ENCODE results near the gene FOSB. TPM values are rescaled to one million over a fixed set of nuclear protein-coding genes. Genes with fewer than 3 reads are reported as not detected.

Gene FOSB
- total and polyA plus RNA-seq, 9 of the 15 experiments (the other 6 are each of a cell fraction or from before 2014, with no cell fraction given) = 0.11 to 2.7 (median 0.73) TPM

GRCh38 chr19:45485305-45486077, 17.7 kb downstream of the FOSB start (continued):
- TF ChIP-seq SIX5 (IDR thresholded peaks at IDR 0.05; ENCODE audit: borderline replicate concordance in 1 of 2, insufficient read depth in 1 of 2, low read depth in 1 of 2, low read length in 2 of 2) (peak; percentile 97), ZNF639 (CRISPR knock-in tag; conservative IDR thresholded peaks at IDR 0.05 in 1 of 2, IDR thresholded peaks at IDR 0.05 in 1 of 2) (peak in 1 of 2 experiments; percentile 58; a peak in 1 of 4 replicates), ZNF584 (CRISPR knock-in tag; IDR thresholded peaks at IDR 0.05; ENCODE audit: low read depth) (peak; percentile 82), ZNF655 (CRISPR knock-in tag; IDR thresholded peaks at IDR 0.05) (no peak), CREM (IDR thresholded peaks at IDR 0.05; ENCODE audit: low read depth) (peak; percentile 84)

GRCh38 chr19:45488708-45489107, 20.9 kb downstream of the FOSB start:
- Histone ChIP-seq H3K36me3 (ENCODE audit: control insufficient read depth, insufficient read depth, low read length) (no peaks in the 10 kb centered on the region), H3K9me3 (replicated peaks; ENCODE audit: control insufficient read depth, insufficient read depth, low read depth, low read length) (no peaks in the 10 kb centered on the region), H4K20me1 (replicated peaks; ENCODE audit: control insufficient read depth, insufficient read depth, low read length) (no peaks in the 10 kb centered on the region), H3K9ac (ENCODE audit: insufficient read depth in 1 of 2, low read depth in 2 of 2, low read length in 2 of 2) (peak overlapping the region in 1 of 2 experiments; percentile 31; a peak in 1 of 4 replicates), H3K27me3 (ENCODE audit: control insufficient read depth in 2 of 2, insufficient read depth in 2 of 2, low read length in 2 of 2) (no peaks in the 10 kb centered on the region), H3K4me3 (no peak overlapping the region), H3K27ac (ENCODE audit: extremely low read depth, low read depth, low read length) (no peak overlapping the region), H3K9me1 (ENCODE audit: control insufficient read depth, insufficient read depth, low read length) (no peaks in the 10 kb centered on the region), H3K79me2 (ENCODE audit: control insufficient read depth, insufficient read depth, low read length) (peaks cover 6% of the 10 kb centered on the region; the same call in 1 of the 3 replicates), H2AFZ (ENCODE audit: low read depth, low read length) (no peak overlapping the region), H3K4me2 (ENCODE audit: insufficient read depth, low read length) (no peak overlapping the region), H3K4me1 (replicated peaks in 1 of 2; ENCODE audit: control insufficient read depth in 2 of 2, insufficient read depth in 2 of 2, low read length in 2 of 2) (peaks cover 3 to 28% of the 10 kb centered on the region in 2 experiments; a peak in 3 of 5 replicates)
- whole genome bisulfite sequencing (ENCODE audit: insufficient coverage, low coverage, missing lambda C conversion rate) = 68% methylated on average over 15 of the region's 15 CpGs
- ATAC-seq (no peak), FAIRE-seq (no peak), DNase-seq (ENCODE audit: extremely low read depth in 1 of 4, low spot score in 3 of 4) (no peak)
- in situ Hi-C loops (cut with MboI) (no loop called here), intact Hi-C loops (cut with micrococcal nuclease) (loop anchor here (5.0 kb wide), 1 partner anchor 154 kb away; no protein-coding TSS in a partner anchor)
- no TSS peak for BruUV-seq (replicated peaks)
- ChIA-PET CTCF (ENCODE audit: low intra/inter-chr PET ratio) (no interaction called here), POLR2A (interaction anchor here (0.6 kb wide), 1 partner anchor 83 kb away, joined by 4 read pairs; no protein-coding TSS in a partner anchor)
- no peak for TF ChIP-seq MED1 (CRISPR knock-in tag; IDR thresholded peaks at IDR 0.05; ENCODE audit: borderline replicate concordance)
- TF ChIP-seq DLX4 (CRISPR knock-in tag; IDR thresholded peaks at IDR 0.05) = no peak
- TF ChIP-seq CREB1 (IDR thresholded peaks at IDR 0.05) = no peak
- TF ChIP-seq CREB1 (CRISPR knock-in tag; IDR thresholded peaks at IDR 0.05) = no peak
- TF ChIP-seq SMARCC2 (IDR thresholded peaks at IDR 0.05; ENCODE audit: low read depth) = no peak
- TF ChIP-seq DDX20 (tag; IDR thresholded peaks at IDR 0.05; ENCODE audit: low read depth) = no peak
- TF ChIP-seq ZNF77 (CRISPR knock-in tag; IDR thresholded peaks at IDR 0.05) = no peak
- TF ChIP-seq HOXB6 (CRISPR knock-in tag; IDR thresholded peaks at IDR 0.05; ENCODE audit: borderline replicate concordance) = no peak
